ENCODE results near the gene LCA5L. TPM values are rescaled to one million over a fixed set of nuclear protein-coding genes. Genes with fewer than 3 reads are reported as not detected.
"Not testable (repeated sequence)": the region's sequence is repeated elsewhere in the genome, so short reads cannot be mapped to it uniquely, and the experiment has no call there.

The LCA5L gene
- polyA plus RNA-seq, 3 donors, result 3.8 to 7.2 (median 3.9) TPM

- DNase-seq (ENCODE audit: extremely low read depth in 1 of 11, low read depth in 9 of 11, low spot score in 4 of 11), result no peak
Observed at GRCh38 chr21:39397646-39398385, 47.8 kb downstream of the LCA5L start.

- no peak for DNase-seq (ENCODE audit: extremely low read depth in 1 of 11, low read depth in 9 of 11, low spot score in 4 of 11)
Observed at GRCh38 chr21:39392981-39393380, 52.6 kb downstream of the LCA5L start.

- DNase-seq (ENCODE audit: extremely low read depth in 1 of 11, low read depth in 9 of 11, low spot score in 4 of 11), result no peak
Observed at GRCh38 chr21:39390212-39390765, 55.3 kb downstream of the LCA5L start.

- DNase-seq (ENCODE audit: extremely low read depth in 1 of 11, low read depth in 9 of 11, low spot score in 4 of 11), result no peak
Observed at GRCh38 chr21:39388811-39389155, 56.8 kb downstream of the LCA5L start.

- peak in 8 of 11 donors; percentile 67 to 83 (median 75) for DNase-seq (ENCODE audit: extremely low read depth in 1 of 11, low read depth in 9 of 11, low spot score in 4 of 11)
Observed at GRCh38 chr21:39388038-39388810, 57.4 kb downstream of the LCA5L start.

- DNase-seq (ENCODE audit: extremely low read depth in 1 of 11, low read depth in 9 of 11, low spot score in 4 of 11), result peak in 10 of 11 donors; percentile 72 to 90 (median 87)
Observed at GRCh38 chr21:39387461-39388037, 58.0 kb downstream of the LCA5L start.

- DNase-seq (ENCODE audit: extremely low read depth in 1 of 11, low read depth in 9 of 11, low spot score in 4 of 11), result no peak
Observed at GRCh38 chr21:39386899-39387298, 58.7 kb downstream of the LCA5L start.

GRCh38 chr21:39386194-39386593 lies 59.4 kb downstream of the LCA5L start:
- DNase-seq (ENCODE audit: extremely low read depth in 1 of 11, low read depth in 9 of 11, low spot score in 4 of 11), result no peak

- DNase-seq (ENCODE audit: extremely low read depth in 1 of 11, low read depth in 9 of 11, low spot score in 4 of 11), result peak in 7 of 11 donors; percentile 63 to 84 (median 71)
Observed at GRCh38 chr21:39385299-39386145, 60.1 kb downstream of the LCA5L start.

- no peak for DNase-seq (ENCODE audit: extremely low read depth in 1 of 11, low read depth in 9 of 11, low spot score in 4 of 11)
Observed at GRCh38 chr21:39384674-39385298, 60.8 kb downstream of the LCA5L start.

- not testable (repeated sequence) for DNase-seq (ENCODE audit: extremely low read depth in 1 of 11, low read depth in 9 of 11, low spot score in 4 of 11)
Observed at GRCh38 chr21:39382096-39382495, 63.5 kb downstream of the LCA5L start.

GRCh38 chr21:39381009-39381408 lies 64.6 kb downstream of the LCA5L start:
- no peak for DNase-seq (ENCODE audit: extremely low read depth in 1 of 11, low read depth in 9 of 11, low spot score in 4 of 11)

GRCh38 chr21:39379986-39380891 lies 65.3 kb downstream of the LCA5L start:
- DNase-seq (ENCODE audit: extremely low read depth in 1 of 11, low read depth in 9 of 11, low spot score in 4 of 11), result peak in 10 of 11 donors; percentile 84 to 92 (median 88)

- DNase-seq (ENCODE audit: extremely low read depth in 1 of 11, low read depth in 9 of 11, low spot score in 4 of 11), result no peak
Observed at GRCh38 chr21:39377444-39378050, 68.0 kb downstream of the LCA5L start.

GRCh38 chr21:39375446-39375845 lies 70.1 kb downstream of the LCA5L start:
- no peak for DNase-seq (ENCODE audit: extremely low read depth in 1 of 11, low read depth in 9 of 11, low spot score in 4 of 11)

GRCh38 chr21:39374046-39374445 lies 71.5 kb downstream of the LCA5L start:
- DNase-seq (ENCODE audit: extremely low read depth in 1 of 11, low read depth in 9 of 11, low spot score in 4 of 11), result no peak

GRCh38 chr21:39373634-39374033 lies 71.9 kb downstream of the LCA5L start:
- DNase-seq (ENCODE audit: extremely low read depth in 1 of 11, low read depth in 9 of 11, low spot score in 4 of 11), result peak in 2 of 11 donors; percentile 27 to 41
